Hepatocyte (in vitro differentiated cells): ENCODE measurements around the gene PCDHGA9. TPM values are rescaled to one million over a fixed set of nuclear protein-coding genes. Genes with fewer than 3 reads are reported as not detected.

Experiments
- DNase-seq: peaks from one replicate; pipeline ENCODE4 v3.0.0-alpha.2; 2016; ENCODE audit warnings: low spot score
- H2AFZ ChIP-seq: fragments of 200-600 bp; sonication (generic); 2 replicates; pipeline ENCODE4 v1.6.0; 2016; ENCODE audit warnings: antibody characterized with exemption, mild to moderate bottlenecking
- H3K27ac ChIP-seq: fragments of 200-600 bp; sonication (generic); 2 replicates; pipeline ENCODE4 v1.5.1; 2016; ENCODE audit warnings: mild to moderate bottlenecking
- H3K27me3 ChIP-seq: fragments of 200-600 bp; sonication (generic); 2 replicates; pipeline ENCODE4 v1.6.1; 2016
- H3K36me3 ChIP-seq: fragments of 200-600 bp; sonication (generic); replicated peaks from 2 replicates; pipeline ENCODE4 v1.5.1; 2016; ENCODE audit warnings: low read depth; ENCODE audit not compliant: insufficient read depth
- H3K4me1 ChIP-seq: fragments of 200-600 bp; sonication (generic); 2 replicates; pipeline ENCODE4 v1.5.1; 2016; ENCODE audit warnings: mild to moderate bottlenecking, moderate library complexity; ENCODE audit not compliant: insufficient read depth
- H3K4me2 ChIP-seq: fragments of 200-600 bp; sonication (generic); 2 replicates; pipeline ENCODE4 v1.6.0; 2016
- H3K4me3 ChIP-seq: fragments of 200-600 bp; sonication (generic); 2 replicates; pipeline ENCODE4 v1.5.1; 2016; ENCODE audit warnings: mild to moderate bottlenecking
- H3K79me2 ChIP-seq: fragments of 200-600 bp; sonication (generic); 2 replicates; pipeline ENCODE4 v1.6.0; 2017; ENCODE audit warnings: mild to moderate bottlenecking
- H3K9me2 ChIP-seq: fragments of 200-600 bp; sonication (generic); replicated peaks from 2 replicates; pipeline ENCODE4 v1.6.0; 2017; ENCODE audit warnings: mild to moderate bottlenecking; ENCODE audit not compliant: insufficient read depth
- H3K9me3 ChIP-seq: fragments of 200-600 bp; sonication (generic); 2 replicates; pipeline ENCODE4 v1.5.1; 2016; ENCODE audit warnings: low read depth, mild to moderate bottlenecking
- H4K20me1 ChIP-seq: fragments of 200-600 bp; sonication (generic); 2 replicates; pipeline ENCODE4 v1.6.0; 2016; ENCODE audit warnings: mild to moderate bottlenecking; ENCODE audit not compliant: insufficient read depth, poor library complexity, severe bottlenecking
- CTCF ChIP-seq: fragments of 200-600 bp; sonication (generic); IDR thresholded peaks from 2 replicates; pipeline ENCODE4 v1.5.1; 2016; ENCODE audit warnings: antibody characterized with exemption, mild to moderate bottlenecking; ENCODE audit not compliant: poor library complexity
- EZH2 ChIP-seq: fragments of 200-600 bp; sonication (generic); IDR thresholded peaks from 2 replicates; pipeline ENCODE4 v1.6.1; 2016; ENCODE audit warnings: antibody characterized with exemption, mild to moderate bottlenecking, borderline replicate concordance
- EZH2phosphoT487 ChIP-seq: fragments of 200-600 bp; sonication (generic); IDR thresholded peaks from one replicate; pipeline ENCODE4 v1.6.1; 2018; ENCODE audit warnings: antibody characterized with exemption, mild to moderate bottlenecking, low read depth, moderate library complexity; ENCODE audit not compliant: unreplicated experiment, severe bottlenecking
- WGBS: methylation state at CpG from one replicate; pipeline ENCODE4 v1.1.6; 2016; ENCODE audit warnings: low lambda C conversion rate; ENCODE audit errors: missing lambda C conversion rate; 5-methylcytosine and 5-hydroxymethylcytosine counted together
- polyA plus RNA-seq: library from polyadenylated mRNA; unstranded; fragments of >200 nt; fragmentation: Nextera tagmentation; extraction: Ambion mirVana; gene quantifications from 2 replicates; pipeline ENCODE4 v1.2.1, GENCODE V29; 2016
- total RNA-seq: library from RNA; depleted of rRNA; stranded (reverse); fragments of >200 nt; gene quantifications from 2 replicates; pipeline ENCODE4 v1.2.3, GENCODE V29; 2014

The PCDHGA9 gene
- total and polyA plus RNA-seq, 2 experiments from 2014 or later, result 1.2 TPM; not detected in 1

GRCh38 chr5:141437221-141437620 is 34.6 kb downstream of the PCDHGA9 start:
- no peak overlapping the region for H2AFZ ChIP-seq
- H4K20me1 ChIP-seq, result no peaks in the 10 kb centered on the region
- no peaks in the 10 kb centered on the region for H3K9me2 ChIP-seq
- H3K79me2 ChIP-seq, result peaks cover 6% of the 10 kb centered on the region
- H3K9me3 ChIP-seq, result peaks cover 14% of the 10 kb centered on the region
- no peaks in the 10 kb centered on the region for H3K27me3 ChIP-seq
- no peak overlapping the region for H3K4me3 ChIP-seq
- no peak overlapping the region for H3K27ac ChIP-seq
- TF ChIP-seq CTCF (no peak), EZH2 (no peak), EZH2phosphoT487 (no peak)
- H3K4me1 ChIP-seq, result no peaks in the 10 kb centered on the region
- 98% methylated on average over 2 of the region's 2 CpGs for WGBS
- no peak for DNase-seq
- H3K36me3 ChIP-seq, result no peaks in the 10 kb centered on the region
- H3K4me2 ChIP-seq, result no peak overlapping the region

GRCh38 chr5:141439411-141440141 is 37.0 kb downstream of the PCDHGA9 start:
- 91% methylated on average over 10 of the region's 10 CpGs for WGBS

GRCh38 chr5:141440341-141440740 is 37.8 kb downstream of the PCDHGA9 start:
- H2AFZ ChIP-seq, result no peak overlapping the region
- H3K79me2 ChIP-seq, result peaks cover 6% of the 10 kb centered on the region
- no peaks in the 10 kb centered on the region for H3K4me1 ChIP-seq
- no peaks in the 10 kb centered on the region for H3K9me2 ChIP-seq
- no peak for DNase-seq
- no peak overlapping the region for H3K27ac ChIP-seq
- WGBS, result 100% methylated on average over 9 of the region's 9 CpGs
- no peak for TF ChIP-seq EZH2phosphoT487
- TF ChIP-seq CTCF, result no peak
- no peak for TF ChIP-seq EZH2
- H3K36me3 ChIP-seq, result no peaks in the 10 kb centered on the region
- H3K27me3 ChIP-seq, result no peaks in the 10 kb centered on the region
- no peak overlapping the region for H3K4me2 ChIP-seq
- peaks cover 7% of the 10 kb centered on the region for H3K9me3 ChIP-seq
- H3K4me3 ChIP-seq, result no peak overlapping the region
- H4K20me1 ChIP-seq, result no peaks in the 10 kb centered on the region

More at GRCh38 chr5:141439411-141440141, 37.0 kb downstream of the PCDHGA9 start:
- Histone ChIP-seq H3K9me3 (peaks cover 7% of the 10 kb centered on the region), H3K4me3 (no peak overlapping the region), H3K4me1 (no peaks in the 10 kb centered on the region), H3K9me2 (no peaks in the 10 kb centered on the region), H2AFZ (no peak overlapping the region), H3K4me2 (no peak overlapping the region), H4K20me1 (no peaks in the 10 kb centered on the region), H3K36me3 (no peaks in the 10 kb centered on the region), H3K27me3 (no peaks in the 10 kb centered on the region), H3K79me2 (peaks cover 3% of the 10 kb centered on the region), H3K27ac (no peak overlapping the region)
- DNase-seq, result no peak
- no peak for TF ChIP-seq EZH2
- TF ChIP-seq CTCF, result no peak
- no peak for TF ChIP-seq EZH2phosphoT487
